HepG2 (cell line): ENCODE measurements around the gene THPO. TPM values are rescaled to one million over a fixed set of nuclear protein-coding genes. Genes with fewer than 3 reads are reported as not detected.

Source experiments
- DNMT3B ChIP-seq: conservative IDR thresholded peaks from 2 replicates; pipeline ENCODE4 v1.6.1; 2016; ENCODE audit warnings: missing biosample characterization, control low read depth
- FOSL1 ChIP-seq: sonication (generic); formaldehyde crosslinking; IDR thresholded peaks from 2 replicates; pipeline ENCODE4 v1.9.0; 2021; ENCODE audit warnings: missing genetic modification reagents, borderline replicate concordance
- HDAC2 ChIP-seq: sonication (generic); formaldehyde crosslinking; IDR thresholded peaks from 2 replicates; pipeline ENCODE4 v1.4.0; 2020; ENCODE audit warnings: missing genetic modification reagents
- HNF4A ChIP-seq: sonication (generic); formaldehyde crosslinking; IDR thresholded peaks from 2 replicates; pipeline ENCODE4 v1.4.0; 2020; ENCODE audit warnings: missing genetic modification reagents
- MLLT10 ChIP-seq: sonication (generic); formaldehyde crosslinking; IDR thresholded peaks from 2 replicates; pipeline ENCODE4 v1.4.0; 2020; ENCODE audit warnings: missing genetic modification reagents
- MTA1 ChIP-seq: sonication (generic); formaldehyde crosslinking; IDR thresholded peaks from 2 replicates; pipeline ENCODE4 v1.4.0; 2020; ENCODE audit warnings: missing genetic modification reagents, mild to moderate bottlenecking, borderline replicate concordance
- NR0B2 ChIP-seq: sonication (generic); formaldehyde crosslinking; IDR thresholded peaks from 2 replicates; pipeline ENCODE4 v1.4.0; 2020; ENCODE audit warnings: mild to moderate bottlenecking, missing genetic modification reagents
- NRL ChIP-seq: sonication (generic); formaldehyde crosslinking; IDR thresholded peaks from 2 replicates; pipeline ENCODE4 v1.5.0; 2020; ENCODE audit warnings: missing genetic modification reagents, mild to moderate bottlenecking, moderate library complexity, borderline replicate concordance
- PHF5A ChIP-seq: IDR thresholded peaks from one replicate; pipeline ENCODE4 v1.6.1; 2018; ENCODE audit warnings: low read depth, missing genetic modification reagents; ENCODE audit not compliant: unreplicated experiment
- POGK ChIP-seq: sonication (generic); formaldehyde crosslinking; conservative IDR thresholded peaks from 2 replicates; pipeline ENCODE4 v1.8.0; 2022; ENCODE audit warnings: mild to moderate bottlenecking, moderate library complexity, missing genetic modification reagents
- RELA ChIP-seq: sonication (generic); formaldehyde crosslinking; IDR thresholded peaks from 2 replicates; pipeline ENCODE4 v1.4.0; 2020; ENCODE audit warnings: missing genetic modification reagents
- SAP130 ChIP-seq: IDR thresholded peaks from 2 replicates; pipeline ENCODE4 v1.6.1; 2016; ENCODE audit warnings: low read depth
- SOX13 ChIP-seq, 3 experiments: fragments of 450-650 bp in 1 of 3; sonication (generic) in 1 of 3; formaldehyde crosslinking in 1 of 3; IDR thresholded peaks in 2 of 3; conservative IDR thresholded peaks in 1 of 3; 2 replicates each; pipeline versions ENCODE4 v1.5.0 to v1.6.1; 2016 to 2020; ENCODE audit warnings: antibody characterized with exemption in 1 of 3, mild to moderate bottlenecking in 1 of 3, missing compliant biosample characterization in 1 of 3, missing genetic modification reagents in 1 of 3, moderate library complexity in 1 of 3
- STAT6 ChIP-seq: sonication (generic); formaldehyde crosslinking; IDR thresholded peaks from 2 replicates; pipeline ENCODE4 v1.4.0; 2020; ENCODE audit warnings: missing genetic modification reagents, mild to moderate bottlenecking, borderline replicate concordance
- TBX2 ChIP-seq: sonication (generic); formaldehyde crosslinking; IDR thresholded peaks from 2 replicates; pipeline ENCODE4 v1.5.0; 2020; ENCODE audit warnings: missing genetic modification reagents, mild to moderate bottlenecking, borderline replicate concordance
- ZBTB7B ChIP-seq: sonication (generic); formaldehyde crosslinking; IDR thresholded peaks from 2 replicates; pipeline ENCODE4 v1.4.0; 2020; ENCODE audit warnings: missing genetic modification reagents
- ZFP37 ChIP-seq: sonication (generic); formaldehyde crosslinking; IDR thresholded peaks from 2 replicates; pipeline ENCODE4 v1.4.0; 2020; ENCODE audit warnings: missing genetic modification reagents, borderline replicate concordance
- ZFY ChIP-seq: sonication (generic); formaldehyde crosslinking; IDR thresholded peaks from 2 replicates; pipeline ENCODE4 v1.4.0; 2020; ENCODE audit warnings: missing genetic modification reagents
- ZKSCAN5 ChIP-seq: sonication (generic); formaldehyde crosslinking; IDR thresholded peaks from 2 replicates; pipeline ENCODE4 v1.5.1; 2020; ENCODE audit warnings: mild to moderate bottlenecking, missing genetic modification reagents
- ZNF205 ChIP-seq: IDR thresholded peaks from 2 replicates; pipeline ENCODE4 v1.6.1; 2018; ENCODE audit warnings: missing biosample characterization, missing genetic modification reagents
- ZNF546 ChIP-seq: sonication (generic); formaldehyde crosslinking; conservative IDR thresholded peaks from 2 replicates; pipeline ENCODE4 v1.8.1; 2023; ENCODE audit warnings: mild to moderate bottlenecking, missing genetic modification reagents
- ZNF614 ChIP-seq: IDR thresholded peaks from 2 replicates; pipeline ENCODE4 v1.6.1; 2018; ENCODE audit warnings: missing biosample characterization, missing genetic modification reagents, inconsistent platforms, borderline replicate concordance
- ZNF674 ChIP-seq: sonication (generic); formaldehyde crosslinking; IDR thresholded peaks from 2 replicates; pipeline ENCODE4 v1.5.0; 2020; ENCODE audit warnings: low read depth, mild to moderate bottlenecking, missing genetic modification reagents
- ZNF816 ChIP-seq: sonication (generic); formaldehyde crosslinking; IDR thresholded peaks from 2 replicates; pipeline ENCODE4 v1.8.0; 2022; ENCODE audit warnings: missing genetic modification reagents, mild to moderate bottlenecking, borderline replicate concordance
- ZNF883 ChIP-seq: sonication (generic); formaldehyde crosslinking; IDR thresholded peaks from 2 replicates; pipeline ENCODE4 v1.5.1; 2020; ENCODE audit warnings: mild to moderate bottlenecking, missing genetic modification reagents; ENCODE audit errors: not compliant biosample characterization
- polyA plus RNA-seq, 8 experiments: library from polyadenylated mRNA; depleted of rRNA in 3 of 8; stranded (reverse) in 7 of 8; unstranded in 1 of 8; fragments of >200 nt; fragmentation: Illumina TruSeq in 4 of 8; extraction: Trizol in 4 of 8; gene quantifications; 2 replicates each; pipeline versions ENCODE4 v1.2.1 to v1.2.3, GENCODE V29; 2011 to 2016; ENCODE audit warnings: low read depth in 4 of 8, missing spikeins in 1 of 8, mixed read lengths in 1 of 8; ENCODE audit not compliant: insufficient read depth in 1 of 8
- total RNA-seq, 5 experiments: library from RNA; depleted of rRNA; stranded (reverse); fragments of >200 nt; fragmentation: Illumina TruSeq; extraction: Trizol; gene quantifications; 2 replicates each; pipeline ENCODE4 v1.2.3, GENCODE V29; 2016; ENCODE audit warnings: low read depth in 1 of 5

The THPO gene
- total and polyA plus RNA-seq, 2 of the 13 experiments (the other 11 are each of a cell fraction or from before 2014, with no cell fraction given), result 2.8 to 4.8 TPM

GRCh38 chr3:184417619-184418327 is 39.8 kb upstream of the THPO start (continued):
- TF ChIP-seq FOSL1 (no peak), SAP130 (no peak), ZNF816 (CRISPR knock-in tag) (no peak), ZNF674 (CRISPR knock-in tag) (no peak), ZFP37 (CRISPR knock-in tag) (no peak), ZFY (CRISPR knock-in tag) (peak; percentile 63), HDAC2 (CRISPR knock-in tag) (no peak), ZBTB7B (CRISPR knock-in tag) (no peak), ZNF883 (CRISPR knock-in tag) (no peak), STAT6 (CRISPR knock-in tag) (no peak), NR0B2 (CRISPR knock-in tag) (0 out of 2 replicates have a peak, but pooled peaks have one; percentile 39), ZNF546 (CRISPR knock-in tag) (no peak), HNF4A (CRISPR knock-in tag) (peak; percentile 32; the same call in 1 of the 2 replicates), TBX2 (CRISPR knock-in tag) (no peak), MTA1 (CRISPR knock-in tag) (no peak), SOX13 (IDR thresholded peaks at IDR 0.05) (no peak), SOX13 (CRISPR knock-in tag; conservative IDR thresholded peaks at IDR 0.05 in 1 of 2, IDR thresholded peaks at IDR 0.05 in 1 of 2) (no peak), POGK (CRISPR knock-in tag) (no peak), ZKSCAN5 (CRISPR knock-in tag) (no peak), ZNF614 (CRISPR knock-in tag) (no peak), NRL (CRISPR knock-in tag) (0 out of 2 replicates have a peak, but pooled peaks have one; percentile 19), MLLT10 (CRISPR knock-in tag) (no peak), PHF5A (CRISPR knock-in tag) (no peak), ZNF205 (CRISPR knock-in tag) (no peak), DNMT3B (CRISPR knock-in tag) (no peak), RELA (CRISPR knock-in tag) (no peak)
